OCI-M2 (cell line): ENCODE data around the gene TUB.

Experiments
- DNase-seq: peaks from one replicate; lab custom pipeline; 2025; ENCODE audit not compliant: unreplicated experiment; lab: John Stamatoyannopoulos, UW

The TUB gene

DNA sequence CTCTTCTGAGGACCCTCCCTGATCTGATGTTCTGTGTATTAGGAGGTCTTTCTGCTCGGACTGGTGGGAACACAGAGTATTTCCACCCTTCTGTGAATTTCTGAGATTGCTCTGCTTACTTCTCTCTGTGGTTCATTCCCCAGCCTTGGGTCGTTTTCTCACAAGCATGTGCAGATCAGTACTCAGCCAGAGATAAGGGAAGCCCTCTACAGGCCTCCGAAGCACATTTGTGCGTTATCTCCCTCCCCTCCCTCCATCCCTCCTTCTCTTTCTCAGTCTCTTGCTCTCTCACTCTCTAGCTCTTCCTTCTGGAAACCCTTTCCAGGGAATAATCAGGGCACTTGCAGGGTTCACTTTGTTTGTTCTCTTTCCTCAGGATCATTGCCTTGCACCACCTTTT, 35.2 kb upstream of the TUB start:
- no peak for DNase-seq

DNA sequence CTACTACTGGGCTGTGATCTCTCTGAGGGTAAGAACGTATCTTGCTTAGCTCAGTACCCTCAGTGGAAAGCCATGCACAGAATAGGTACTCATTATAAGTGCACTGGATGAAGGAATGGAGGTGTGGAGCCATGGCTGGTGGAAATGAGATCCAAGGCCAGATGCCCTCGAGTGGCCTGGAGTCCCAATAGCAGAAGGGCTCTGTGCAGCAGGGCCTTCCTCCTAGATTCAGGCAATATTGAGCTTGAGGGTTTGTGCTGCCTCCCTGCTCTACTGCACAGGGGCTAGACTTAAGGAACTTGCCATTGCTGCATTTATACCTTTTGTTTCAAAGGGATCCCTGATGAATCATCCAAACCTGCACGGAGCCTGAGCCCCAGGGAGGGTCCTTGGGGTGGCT, 33.6 kb upstream of the TUB start:
- DNase-seq = no peak

DNA sequence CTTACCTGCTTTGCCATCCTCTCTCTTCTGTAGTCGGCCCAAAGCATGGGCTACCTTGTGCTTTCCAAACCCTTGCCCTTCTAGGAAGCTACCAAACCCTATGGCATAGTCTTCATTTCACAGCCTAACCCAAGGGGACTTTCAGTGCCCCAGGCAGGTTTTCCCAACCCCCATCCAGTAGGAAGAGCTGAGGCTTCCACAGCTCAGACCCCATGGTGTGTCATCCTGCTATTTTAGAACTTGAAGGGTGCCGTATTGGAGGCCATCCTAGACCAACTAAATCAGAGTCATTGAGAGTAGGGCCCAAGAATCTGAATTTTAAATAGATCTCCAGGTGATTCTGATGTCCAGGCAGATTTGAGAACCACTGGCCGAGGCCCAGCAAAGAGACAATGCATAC, 31.9 kb upstream of the TUB start:
- DNase-seq = no peak

DNA sequence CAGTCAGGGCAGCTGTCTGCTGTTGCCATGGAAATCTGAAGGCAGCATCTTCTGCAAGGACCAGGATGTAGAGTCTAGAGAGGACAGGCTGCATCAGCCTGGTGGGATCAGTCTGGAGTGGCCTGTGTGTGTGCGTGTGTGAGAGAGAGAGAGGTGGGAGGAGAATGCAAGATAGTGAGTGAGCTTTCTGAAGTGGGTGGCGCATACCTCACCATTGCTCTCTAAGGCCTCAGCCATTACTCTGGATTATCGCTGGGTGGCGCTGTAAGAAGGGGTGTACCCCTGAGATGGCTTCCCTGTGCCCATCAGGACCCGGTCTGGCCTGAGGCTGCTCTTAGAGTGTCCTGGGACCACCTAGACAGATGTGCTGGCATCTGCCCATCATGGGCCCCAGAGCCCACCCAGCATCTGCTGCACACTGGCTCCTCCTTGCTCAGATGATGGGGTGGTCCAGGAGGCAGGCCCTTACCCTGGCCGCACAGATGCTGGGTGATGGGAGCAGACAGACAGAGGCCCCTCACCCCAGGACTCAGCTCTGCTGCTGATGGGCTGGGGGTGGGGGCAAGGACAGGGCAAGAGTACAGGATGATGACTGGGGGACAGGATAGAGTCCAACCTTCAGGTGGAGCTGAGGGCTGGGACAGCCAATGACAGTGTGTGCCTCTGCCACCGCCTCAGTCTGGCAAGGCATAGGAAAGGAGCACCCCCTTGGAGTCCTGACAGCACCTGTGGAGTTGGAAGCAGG, 25.7 kb upstream of the TUB start:
- DNase-seq = no peak

DNA sequence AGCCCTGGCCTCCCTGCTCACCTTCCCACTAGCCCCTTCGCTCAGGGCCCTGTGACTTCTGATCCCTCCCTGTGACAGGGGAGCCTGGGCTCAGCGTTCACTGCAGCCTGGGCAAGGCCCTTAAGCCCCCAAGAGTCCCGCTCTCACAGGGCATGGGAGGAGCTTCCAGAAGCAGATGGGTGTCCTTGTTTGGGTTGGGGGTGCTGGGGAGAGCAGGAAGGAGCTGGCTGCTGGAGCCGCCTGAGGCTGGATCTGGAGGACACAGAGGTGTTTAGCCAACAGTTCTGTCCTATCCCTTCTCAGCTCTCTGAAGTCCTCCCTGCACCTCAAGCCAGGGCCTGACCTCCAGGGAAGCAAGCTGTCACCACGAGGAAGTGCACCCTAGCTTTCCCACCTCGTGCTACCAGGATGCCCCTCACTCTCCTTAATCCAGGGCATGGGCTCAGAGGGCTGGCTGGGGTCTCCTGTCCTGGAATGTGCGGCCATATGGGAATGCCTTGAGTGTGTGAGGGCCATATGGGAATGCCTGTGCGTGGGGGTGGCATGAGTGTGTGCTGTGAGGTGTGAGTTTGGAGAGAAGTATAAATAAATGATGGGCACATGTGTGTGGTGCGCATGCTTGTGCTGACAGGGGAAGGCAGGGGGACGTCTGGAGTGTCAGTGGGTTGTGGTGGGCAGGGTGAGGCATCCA, 25.0 kb upstream of the TUB start:
- no peak for DNase-seq

DNA sequence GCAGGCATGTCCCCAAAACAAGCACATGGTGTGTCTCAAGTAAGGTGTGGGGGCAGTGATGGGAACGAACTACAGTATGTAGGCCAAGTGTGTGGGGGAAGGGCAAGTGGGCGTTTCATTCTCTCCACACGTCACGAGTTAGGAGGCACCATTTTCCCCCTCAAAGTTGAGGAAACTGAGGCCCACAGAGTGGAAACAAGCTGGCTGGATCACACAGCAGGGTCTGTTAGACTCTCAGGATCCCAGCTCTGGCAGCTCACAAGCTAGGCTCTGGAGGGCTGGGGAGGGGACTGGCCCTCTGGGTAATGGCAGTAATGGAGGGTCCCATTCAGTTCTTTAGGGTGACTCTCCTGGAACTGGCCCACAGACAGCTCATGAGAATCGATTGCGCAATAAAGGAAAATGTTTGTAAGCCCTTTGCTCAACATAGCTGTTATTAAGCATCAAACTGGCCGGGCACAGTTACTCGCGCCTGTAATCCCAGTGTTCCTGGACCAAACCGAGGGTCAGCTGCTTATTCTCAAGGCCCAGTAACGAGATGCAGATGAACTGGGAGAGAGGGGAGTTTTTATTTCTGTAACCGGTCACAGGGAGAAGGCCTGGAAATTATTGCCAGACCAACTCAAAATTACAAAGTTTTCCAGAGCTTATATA, 24.1 kb upstream of the TUB start:
- no peak for DNase-seq

DNA sequence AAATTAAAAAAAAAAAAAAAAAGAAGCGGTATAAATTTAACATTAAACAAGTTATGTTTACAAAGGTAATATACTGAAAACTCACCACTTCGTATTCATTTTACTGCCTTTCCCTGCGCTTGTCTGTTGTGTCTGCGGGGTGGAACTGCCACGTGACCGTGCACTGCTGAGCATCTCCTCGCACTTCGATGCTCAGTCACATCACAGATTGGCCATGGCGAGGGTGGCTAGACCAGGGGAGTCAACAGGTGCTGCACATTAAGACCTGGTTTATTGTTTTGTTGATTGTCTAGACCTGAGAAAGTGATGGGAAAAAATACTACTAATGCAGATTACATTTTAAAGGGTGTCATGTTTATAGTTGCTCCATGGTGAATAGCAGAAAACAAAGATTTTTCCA, 22.8 kb upstream of the TUB start:
- no peak for DNase-seq

DNA sequence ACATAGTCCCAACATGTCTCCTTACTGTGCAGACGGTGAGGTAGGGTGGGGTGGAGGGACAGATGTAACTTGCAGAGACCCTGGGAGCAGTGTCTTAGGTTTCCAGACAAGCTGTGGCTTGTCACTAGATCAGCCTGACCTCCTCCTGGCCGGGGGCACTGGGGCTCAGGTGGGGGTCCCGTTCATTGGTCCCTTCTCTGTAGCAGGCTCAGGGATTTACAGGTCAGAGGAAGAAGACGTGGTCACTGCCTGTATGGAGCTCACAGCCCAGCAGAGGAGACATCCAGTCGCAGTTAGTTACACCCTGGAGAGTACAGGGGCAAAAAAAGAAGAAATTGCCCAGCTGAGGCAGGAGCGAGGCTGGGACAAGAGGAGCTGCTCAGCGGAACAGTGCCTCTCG, 22.0 kb upstream of the TUB start:
- no peak for DNase-seq

DNA sequence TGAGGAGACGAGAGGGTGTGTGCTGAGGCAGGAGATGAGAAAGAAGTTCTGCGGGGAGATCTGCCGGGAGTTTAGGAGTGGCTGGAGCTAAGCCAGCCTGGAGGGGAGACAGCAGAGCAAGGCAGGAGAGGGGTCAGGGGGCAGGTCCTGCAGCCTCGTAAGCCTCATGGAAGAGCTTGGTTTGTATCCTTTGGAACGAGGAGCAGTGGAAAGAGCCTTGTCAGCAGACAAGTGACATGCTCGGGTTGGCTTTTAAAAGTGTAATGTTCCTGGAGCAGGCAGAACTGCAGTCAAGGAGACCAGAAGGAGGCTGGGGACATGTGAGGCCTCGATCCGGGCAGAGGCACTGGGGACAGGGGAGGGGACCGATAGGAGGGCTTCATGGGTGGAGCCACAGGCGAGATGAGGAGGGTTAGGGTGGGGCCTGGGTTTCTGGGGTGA, 21.4 kb upstream of the TUB start:
- no peak for DNase-seq

DNA sequence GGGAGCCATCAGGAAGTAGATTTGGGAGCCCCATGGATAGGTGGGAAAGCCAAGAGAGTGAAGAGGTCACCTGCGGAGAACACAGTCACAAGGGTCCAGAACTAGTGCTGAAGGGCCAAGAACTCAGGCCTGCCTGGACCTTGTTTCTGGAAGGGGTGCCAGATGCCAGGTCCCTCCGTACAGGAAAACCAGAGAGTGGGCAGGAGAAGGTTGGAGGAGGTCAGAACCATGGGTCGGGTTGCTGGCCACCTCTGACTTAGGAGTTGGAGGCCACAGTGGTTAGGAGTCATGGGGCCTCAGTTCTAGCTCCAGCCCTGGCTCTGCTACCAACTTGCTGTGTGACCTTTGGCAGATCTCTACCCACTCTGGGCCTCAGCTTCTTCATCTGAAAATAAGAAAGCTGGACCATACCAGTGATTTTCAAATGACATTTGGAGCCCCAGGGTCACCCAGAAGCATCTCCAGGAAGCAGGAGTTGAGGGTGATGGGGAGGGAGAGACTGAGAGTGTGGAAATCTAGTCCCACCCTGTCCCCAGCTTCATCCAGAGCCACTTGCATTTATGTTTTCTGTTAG, 20.8 kb upstream of the TUB start:
- no peak for DNase-seq

DNA sequence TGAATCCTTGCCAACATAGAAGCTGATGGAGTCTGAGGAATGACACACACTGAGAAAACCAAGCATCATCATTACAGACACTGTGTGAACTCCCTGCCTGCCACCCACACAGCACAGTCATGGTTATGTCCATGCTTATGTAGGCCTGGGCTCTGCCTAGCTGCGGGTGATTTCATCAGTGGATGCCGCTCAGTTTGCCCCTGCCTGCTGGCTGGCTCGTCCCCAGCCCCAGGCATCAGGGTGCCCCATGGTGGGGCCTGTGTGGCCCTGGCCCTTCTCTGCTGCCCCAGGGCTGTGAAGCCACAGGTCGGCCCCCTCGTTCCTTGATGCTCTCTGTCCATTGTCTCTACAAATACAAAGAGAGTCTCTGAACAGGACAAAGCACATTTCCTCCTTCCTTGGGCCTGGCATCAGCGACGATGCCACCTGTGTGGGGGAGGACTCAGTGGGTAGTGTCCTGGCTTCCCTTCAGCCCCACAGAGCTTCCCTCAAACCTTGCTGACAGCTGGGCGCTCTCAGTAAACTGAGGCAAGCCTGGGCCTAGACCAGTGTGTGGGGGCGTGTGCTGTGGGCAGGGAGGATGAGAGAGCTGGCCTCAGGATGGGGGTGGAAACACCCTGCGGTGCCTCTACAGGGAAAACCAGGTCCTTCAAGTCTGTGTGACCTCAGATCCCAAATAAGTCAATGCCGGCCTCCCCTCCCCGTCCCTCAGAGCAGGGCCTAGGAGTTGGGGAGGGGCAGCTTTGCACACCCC, 20.0 kb upstream of the TUB start:
- DNase-seq = no peak

DNA sequence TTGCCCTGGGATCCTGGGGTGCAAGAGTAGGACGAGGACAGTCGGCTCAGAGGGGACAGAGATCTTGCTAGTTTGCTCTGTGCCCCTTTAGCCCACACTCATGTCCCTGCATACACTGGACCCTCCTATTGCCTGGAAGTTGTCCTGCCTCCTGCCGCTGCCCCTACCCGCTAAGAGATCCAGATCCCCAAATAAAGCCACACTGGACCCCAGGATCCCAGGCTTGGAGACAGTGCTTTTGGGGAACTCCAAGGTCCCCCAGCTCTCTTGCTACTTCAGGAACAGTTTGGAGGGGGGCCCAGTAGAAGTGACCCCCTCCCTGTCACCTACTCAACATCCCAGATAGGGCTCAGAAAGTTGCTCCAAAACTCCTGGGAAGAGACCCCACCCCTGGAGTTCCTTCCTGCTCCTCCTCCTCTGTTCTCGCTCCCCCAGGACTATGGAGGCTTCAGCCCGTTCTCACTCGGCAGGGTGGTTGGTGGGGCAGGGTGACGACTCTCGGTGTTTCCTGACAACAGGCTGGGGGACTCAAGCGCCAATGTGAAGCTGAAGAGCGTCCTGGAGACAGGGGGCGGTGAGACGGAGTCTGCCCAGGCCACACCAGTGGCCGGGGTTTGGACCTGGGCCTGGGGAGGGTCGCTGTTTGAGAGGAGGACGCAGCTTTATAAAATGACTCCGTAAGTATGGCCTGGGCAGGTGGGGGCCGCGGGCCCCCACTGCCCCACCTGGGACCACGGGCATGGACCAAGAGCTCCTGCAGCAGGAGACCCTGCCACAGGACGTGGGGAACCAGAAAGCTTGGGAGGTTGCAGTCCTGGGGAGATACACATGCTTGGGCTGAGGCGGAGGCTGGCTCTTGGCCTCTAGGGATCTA, 19.2 kb upstream of the TUB start:
- no peak for DNase-seq

DNA sequence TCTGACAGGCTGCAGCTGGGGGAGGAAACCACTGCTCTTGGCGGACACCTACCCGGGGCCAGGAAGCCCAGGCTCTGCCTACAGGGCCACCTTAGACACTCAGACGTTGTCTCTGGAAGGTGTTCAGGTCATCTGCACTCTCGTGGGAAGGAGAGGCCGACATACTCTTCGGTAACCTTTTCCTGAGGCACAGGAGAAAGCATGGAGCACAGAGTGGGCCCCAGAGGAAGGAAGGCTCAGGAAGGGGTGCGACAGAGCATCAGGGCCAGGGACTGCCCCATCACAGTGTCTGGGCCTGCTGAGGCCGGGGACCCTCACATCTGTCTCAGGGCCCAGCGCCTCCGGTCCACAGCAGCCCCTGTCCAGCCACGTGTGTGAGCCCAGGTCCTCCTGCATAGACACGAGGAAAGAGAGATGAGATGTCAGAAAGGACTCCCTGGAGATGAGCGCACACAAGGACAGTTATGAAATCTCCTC, 18.2 kb upstream of the TUB start:
- no peak for DNase-seq

DNA sequence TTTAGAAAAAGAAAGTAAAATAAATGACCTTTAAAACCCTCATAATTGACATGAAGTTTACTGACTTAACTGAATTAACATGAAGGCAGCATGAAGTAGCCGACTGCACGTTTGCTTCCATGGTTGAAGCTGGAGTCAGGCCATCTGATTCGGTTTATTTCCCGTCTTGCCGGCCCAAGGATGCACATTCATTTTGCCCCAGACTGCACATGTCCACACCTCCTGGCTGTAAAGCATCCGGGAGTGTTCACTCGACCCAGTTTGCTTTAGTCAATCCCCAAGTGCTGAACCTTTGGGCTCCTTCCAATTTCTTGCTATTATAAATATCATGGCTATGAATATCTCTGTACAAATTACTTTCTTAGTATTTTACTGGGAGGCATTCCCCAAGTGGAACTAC, 17.7 kb upstream of the TUB start:
- DNase-seq = no peak

DNA sequence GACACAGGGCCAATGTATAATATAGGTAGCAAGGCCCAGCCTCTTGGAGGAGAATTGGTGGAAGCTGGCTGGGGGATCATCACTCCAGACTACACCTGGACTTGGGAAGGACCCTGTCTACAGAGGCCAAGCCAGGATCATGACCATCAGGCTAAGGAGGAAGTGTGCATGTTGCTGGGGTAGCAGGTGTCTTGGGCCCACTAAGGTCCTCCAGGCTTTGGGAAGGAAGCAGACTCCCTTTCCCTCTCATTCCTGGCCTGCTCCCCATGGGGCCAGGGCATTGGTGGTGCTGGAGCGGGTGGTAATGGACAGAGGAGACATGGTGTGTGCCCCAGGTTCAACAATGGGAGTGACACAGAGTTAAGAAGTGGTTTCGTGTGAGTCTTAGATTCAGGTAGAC, 16.0 kb upstream of the TUB start:
- no peak for DNase-seq

DNA sequence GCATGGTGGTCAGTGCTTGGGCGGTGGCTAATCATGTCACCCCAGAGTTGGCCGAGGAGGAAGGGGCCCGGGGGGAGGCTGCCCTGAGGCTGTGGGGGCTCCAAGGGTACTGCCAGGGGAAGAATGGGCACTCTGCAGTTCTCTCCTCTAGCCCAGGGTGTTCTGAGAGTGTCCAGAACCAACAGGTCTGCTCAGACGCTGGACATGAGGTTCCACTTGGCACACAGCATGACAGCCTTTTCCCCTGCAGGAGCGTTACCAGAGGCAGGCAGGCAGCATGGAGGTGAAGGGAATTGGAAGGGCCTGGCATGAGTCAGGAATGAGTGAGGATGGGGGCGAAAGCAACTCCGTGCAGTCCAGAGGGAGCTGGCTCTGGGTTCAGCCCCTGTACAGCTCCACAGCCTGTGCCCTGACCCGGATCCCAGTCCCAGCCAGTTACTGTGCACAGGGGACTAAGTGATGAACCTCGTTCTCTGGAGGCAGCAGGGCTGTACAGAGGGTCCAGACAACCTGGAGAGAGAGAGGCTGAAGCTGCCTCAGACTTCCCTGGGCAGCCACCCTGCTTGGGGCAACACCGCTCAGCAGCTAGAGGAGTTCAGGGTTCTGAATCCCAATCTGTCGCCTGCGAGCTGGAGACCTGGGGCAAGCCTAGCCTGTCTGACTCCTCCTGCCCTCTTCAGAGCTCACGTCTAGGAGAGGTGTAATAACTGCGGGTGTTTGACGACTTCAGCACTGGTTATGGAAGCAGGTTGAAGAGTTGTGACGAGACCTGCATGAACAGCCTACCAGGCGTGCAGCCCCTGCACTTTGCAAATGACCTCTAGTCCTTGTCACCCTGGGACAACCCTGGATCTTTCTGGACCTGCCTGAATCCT, 14.7 kb upstream of the TUB start:
- DNase-seq = no peak

DNA sequence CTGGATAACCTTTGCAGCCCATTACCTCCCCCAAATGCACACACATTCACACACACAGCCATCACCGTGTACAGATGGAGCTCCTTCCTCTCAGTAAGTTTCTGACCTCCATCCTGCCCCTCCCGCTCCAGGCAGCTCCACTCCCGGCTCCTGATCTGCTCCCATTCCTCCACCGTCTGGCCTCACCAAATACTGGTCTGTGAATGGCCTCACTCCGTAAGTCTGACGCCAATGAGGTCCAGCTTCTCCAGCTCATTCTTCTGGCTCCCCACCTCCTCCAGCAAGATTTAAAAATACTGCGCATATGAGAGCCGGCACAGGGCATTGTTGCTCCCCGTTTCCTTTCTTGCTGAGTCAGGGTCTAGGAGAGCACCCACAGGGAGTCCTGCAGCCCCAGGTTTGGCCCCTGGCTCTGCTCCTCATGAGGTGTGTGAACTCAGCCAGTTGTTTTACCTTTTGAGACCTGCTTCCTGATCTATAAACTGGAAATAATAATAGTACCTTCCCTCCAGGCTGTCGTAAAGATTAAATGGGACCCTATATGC, 14.0 kb upstream of the TUB start:
- no peak for DNase-seq

DNA sequence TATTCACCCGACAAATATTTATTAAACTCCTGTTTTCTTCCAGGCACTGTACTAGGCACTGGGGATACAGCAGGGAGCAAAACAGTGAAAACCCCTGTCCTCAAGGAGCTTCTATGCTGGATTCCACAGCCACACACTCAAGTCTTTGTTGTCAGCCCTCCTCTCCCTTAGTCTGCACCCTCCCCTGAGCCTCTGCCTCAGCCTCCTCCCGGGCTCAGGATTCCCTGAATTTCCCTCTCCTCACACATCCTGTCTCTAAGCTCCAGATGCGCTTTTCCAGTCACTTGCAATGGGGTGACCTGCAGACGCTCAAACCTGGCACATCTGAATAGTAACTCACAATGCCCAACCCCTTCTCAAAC, 13.5 kb upstream of the TUB start:
- DNase-seq = no peak
